ENCODE measurements around the gene PRSS38.

GRCh38 chr1:227777646-227778045, 37.8 kb upstream of the PRSS38 start:
- no peak for TF ChIP-seq POLR2AphosphoS5 (IDR thresholded peaks at IDR 0.05; ENCODE audit: borderline replicate concordance, low read depth, low read length)
- no peak for TF ChIP-seq EZH2 (IDR thresholded peaks at IDR 0.05)
- no peak for TF ChIP-seq FOXP2 (optimal IDR thresholded peaks at IDR 0.05; ENCODE audit: control extremely low read depth, extremely low read length, insufficient read depth)
